HG03108 (cell line): ENCODE data around the gene NKAPL.

Source experiments
- ATAC-seq: cut with Tn5 transposase; IDR thresholded peaks from one replicate; pipeline ENCODE4 v1.9.1; 2021; ENCODE audit warnings: moderate library complexity; ENCODE audit not compliant: unreplicated experiment

Gene NKAPL

GRCh38 chr6:28245206-28245941 lies 13.7 kb upstream of the NKAPL start:
- no peak for ATAC-seq

GRCh38 chr6:28248916-28249315 lies 10.2 kb upstream of the NKAPL start:
- ATAC-seq = no peak

GRCh38 chr6:28250747-28251146 lies 8.3 kb upstream of the NKAPL start:
- no peak for ATAC-seq

GRCh38 chr6:28251661-28252008 lies 7.5 kb upstream of the NKAPL start:
- ATAC-seq = peak; percentile 22

- peak; percentile 82 for ATAC-seq
Measured at GRCh38 chr6:28252009-28252975, 6.8 kb upstream of the NKAPL start, which contains the start of gene ZKSCAN4. Gene ZKSCAN4, minus strand, starts transcription at chr6:28252269. Its CDS starts 289 bp downstream, at chr6:28251980.

GRCh38 chr6:28254121-28254519 lies 5.0 kb upstream of the NKAPL start:
- ATAC-seq = no peak

GRCh38 chr6:28257042-28257441 lies 2.1 kb upstream of the NKAPL start:
- no peak for ATAC-seq

- no peak for ATAC-seq
Measured at GRCh38 chr6:28263922-28264321, 4.8 kb downstream of the NKAPL start.

GRCh38 chr6:28264834-28265401 lies 5.8 kb downstream of the NKAPL start:
- no peak for ATAC-seq

- ATAC-seq = no peak
Measured at GRCh38 chr6:28266563-28266961, 7.5 kb downstream of the NKAPL start.

- peak; percentile 91 for ATAC-seq
Measured at GRCh38 chr6:28266962-28267694, 8.0 kb downstream of the NKAPL start, which contains the start of gene ZSCAN26. Gene ZSCAN26, plus strand, starts transcription at chr6:28267143. Its CDS starts 4,777 bp downstream, at chr6:28271920.

- ATAC-seq = no peak
Measured at GRCh38 chr6:28267695-28268059, 8.6 kb downstream of the NKAPL start.

GRCh38 chr6:28269492-28269891 lies 10.4 kb downstream of the NKAPL start:
- ATAC-seq = no peak

- no peak for ATAC-seq
Measured at GRCh38 chr6:28274888-28275287, 15.8 kb downstream of the NKAPL start.

- no peak for ATAC-seq
Measured at GRCh38 chr6:28277746-28278145, 18.6 kb downstream of the NKAPL start.

- no peak for ATAC-seq
Measured at GRCh38 chr6:28280595-28281287, 21.6 kb downstream of the NKAPL start.

GRCh38 chr6:28281288-28282064 lies 22.4 kb downstream of the NKAPL start, which contains the start of gene PGBD1:
Gene PGBD1, plus strand, starts transcription at chr6:28281572. Its CDS starts 2,242 bp downstream, at chr6:28283814.
- peak; percentile 72 for ATAC-seq

- ATAC-seq = no peak
Measured at GRCh38 chr6:28282926-28283325, 23.8 kb downstream of the NKAPL start.

- no peak for ATAC-seq
Measured at GRCh38 chr6:28291573-28291972, 32.5 kb downstream of the NKAPL start.
